B cell (primary cell): ENCODE measurements around the gene NUCKS1. TPM values are rescaled to one million over a fixed set of nuclear protein-coding genes. Genes with fewer than 3 reads are reported as not detected.

Source experiments
- ATAC-seq: fragments of 200-7000 bp; cut with Tn5 transposase; one replicate; pipeline ENCODE4 v1.10.0; 2021; ENCODE audit warnings: low read depth, mild to moderate bottlenecking, moderate number of reproducible peaks, moderate library complexity
- CTCF ChIA-PET: fragments of 350-600 bp; sonication (Branson Sonifier 250); formaldehyde crosslinking; loops from one replicate; lab custom pipeline; 2021; ENCODE audit warnings: antibody characterized with exemption, inconsistent platforms; lab: Charles Lee
- POLR2A ChIA-PET: fragments of 350-600 bp; sonication (Branson Sonifier 250); formaldehyde crosslinking; loops from one replicate; lab custom pipeline; 2021; ENCODE audit warnings: antibody characterized with exemption; lab: Charles Lee
- DNase-seq: peaks from one replicate; pipeline ENCODE4 v3.0.0; 2013
- H2AFZ ChIP-seq: 2 replicates; pipeline ENCODE4 v1.6.1; 2012; ENCODE audit warnings: mild to moderate bottlenecking, low read depth, low read length; ENCODE audit not compliant: insufficient read depth, poor library complexity, severe bottlenecking
- H3K27ac ChIP-seq, 2 donors: 1 replicate in 1 of 2; 2 replicates in 1 of 2; pipeline ENCODE4 v1.5.1; 2012 to 2013; ENCODE audit warnings: low read length in 2 of 2, mild to moderate bottlenecking in 2 of 2, moderate library complexity in 1 of 2
- H3K27me3 ChIP-seq, 4 experiments: fragments of 200-600 bp in 1 of 4; sonication (generic) in 1 of 4; replicated peaks in 1 of 4; 1 replicate in 2 of 4; 2 replicates in 2 of 4; pipeline versions ENCODE4 v1.6.1 to v1.7.0; 2013 to 2016; ENCODE audit warnings: low read length in 3 of 4, mild to moderate bottlenecking in 2 of 4, mixed read lengths in 1 of 4, moderate library complexity in 1 of 4; ENCODE audit not compliant: insufficient read depth in 4 of 4, control insufficient read depth in 3 of 4; ENCODE audit errors: control extremely low read depth in 1 of 4
- H3K36me3 ChIP-seq, 2 experiments: replicated peaks in 1 of 2; 1 replicate in 1 of 2; 2 replicates in 1 of 2; pipeline versions ENCODE4 v1.6.1 to v1.7.1; 2013; ENCODE audit warnings: low read length in 1 of 2; ENCODE audit not compliant: insufficient read depth in 2 of 2, control insufficient read depth in 1 of 2; ENCODE audit errors: control extremely low read depth in 1 of 2, extremely low read depth in 1 of 2
- H3K4me1 ChIP-seq, 2 donors: fragments of 200-600 bp in 1 of 2; sonication (generic) in 1 of 2; 1 replicate in 1 of 2; 2 replicates in 1 of 2; pipeline versions ENCODE4 v1.5.1 to v1.6.1; 2013 to 2017; ENCODE audit warnings: low read length in 2 of 2; ENCODE audit not compliant: control insufficient read depth in 2 of 2, insufficient read depth in 2 of 2
- H3K4me2 ChIP-seq: replicated peaks from 2 replicates; pipeline ENCODE3; 2012; ENCODE audit warnings: mild to moderate bottlenecking, low read depth, low read length; ENCODE audit not compliant: poor library complexity, severe bottlenecking
- H3K4me3 ChIP-seq, 5 experiments: fragments of 200-600 bp in 1 of 5; sonication (generic) in 1 of 5; 1 replicate in 3 of 5; 2 replicates in 2 of 5; pipeline versions ENCODE4 v1.5.1 to v1.7.0; 2011 to 2016; ENCODE audit warnings: low read length in 4 of 5, mild to moderate bottlenecking in 4 of 5, low read depth in 2 of 5, control low read depth in 1 of 5, moderate library complexity in 1 of 5; ENCODE audit not compliant: insufficient read depth in 1 of 5; ENCODE audit errors: control extremely low read depth in 1 of 5, extremely low read depth in 1 of 5
- H3K79me2 ChIP-seq: fragments of 200-600 bp; sonication (generic); one replicate; pipeline ENCODE4 v1.6.0; 2016; ENCODE audit warnings: low read length; ENCODE audit not compliant: control insufficient read depth, insufficient read depth
- H3K9ac ChIP-seq: fragments of 200-600 bp; sonication (generic); 2 replicates; pipeline ENCODE4 v1.6.1; 2017; ENCODE audit warnings: mild to moderate bottlenecking, low read length, moderate library complexity
- H3K9me3 ChIP-seq, 3 donors: one replicate each; pipeline versions ENCODE4 v1.6.1 to v1.7.1; 2013; ENCODE audit warnings: low read length in 2 of 3; ENCODE audit not compliant: control insufficient read depth in 2 of 3, insufficient read depth in 1 of 3; ENCODE audit errors: control extremely low read depth in 1 of 3
- H4K20me1 ChIP-seq: 2 replicates; pipeline ENCODE4 v1.6.0; 2012; ENCODE audit warnings: mild to moderate bottlenecking, low read length; ENCODE audit not compliant: insufficient read depth, control insufficient read depth, poor library complexity, severe bottlenecking
- H3K27ac Mint-ChIP-seq: one replicate; pipeline ENCODE4 v1.8.0; 2021; ENCODE audit warnings: mixed read lengths
- H3K27me3 Mint-ChIP-seq: one replicate; pipeline ENCODE4 v1.8.0; 2021; ENCODE audit warnings: mixed read lengths
- H3K4me1 Mint-ChIP-seq: one replicate; pipeline ENCODE4 v1.8.0; 2021; ENCODE audit warnings: mixed read lengths
- H3K4me3 Mint-ChIP-seq: one replicate; pipeline ENCODE4 v1.8.0; 2021; ENCODE audit warnings: mixed read lengths
- H3K9me3 Mint-ChIP-seq: one replicate; pipeline ENCODE4 v1.8.0; 2022; ENCODE audit warnings: mixed read lengths; ENCODE audit not compliant: insufficient read depth
- EZH2 ChIP-seq: IDR thresholded peaks from 2 replicates; pipeline ENCODE4 v1.6.1; 2012; ENCODE audit warnings: borderline replicate concordance, low read depth, mild to moderate bottlenecking, moderate library complexity, low read length; ENCODE audit not compliant: insufficient read depth, poor library complexity, severe bottlenecking
- WGBS: methylation state at CpG from one replicate; pipeline ENCODE4 v1.1.5; 2013; ENCODE audit warnings: missing lambda C conversion rate; ENCODE audit not compliant: insufficient coverage; 5-methylcytosine and 5-hydroxymethylcytosine counted together
- intact Hi-C: fragments of 100-400 bp; cut with micrococcal nuclease; formaldehyde crosslinking; loops from one replicate; pipeline ENCODE4 v1.10.0; 2022
- polyA plus RNA-seq: library from polyadenylated mRNA; depleted of rRNA; stranded (reverse); fragments of >200 nt; gene quantifications from 2 replicates; pipeline ENCODE4 v1.2.3, GENCODE V29; 2012
- total RNA-seq, 2 donors: library from RNA; stranded (reverse); fragments of 120-200 nt in 1 of 2; gene quantifications; 1 replicate in 1 of 2; 2 replicates in 1 of 2; pipeline versions ENCODE4 v1.2.3 to v1.2.4, GENCODE V29; 2013 to 2022
- TF ChIP-seq, protein P1 (sequence below): fragments of 200-600 bp; IDR thresholded peaks from one replicate; pipeline ENCODE4 v1.8.0; 2022; ENCODE audit warnings: antibody characterized with exemption, mild to moderate bottlenecking

NUCKS1 gene
- total and polyA plus RNA-seq, 2 donors (not counting 1 experiment from before 2014, with no cell fraction given), result 6.5 to 90.1 TPM

DNA sequence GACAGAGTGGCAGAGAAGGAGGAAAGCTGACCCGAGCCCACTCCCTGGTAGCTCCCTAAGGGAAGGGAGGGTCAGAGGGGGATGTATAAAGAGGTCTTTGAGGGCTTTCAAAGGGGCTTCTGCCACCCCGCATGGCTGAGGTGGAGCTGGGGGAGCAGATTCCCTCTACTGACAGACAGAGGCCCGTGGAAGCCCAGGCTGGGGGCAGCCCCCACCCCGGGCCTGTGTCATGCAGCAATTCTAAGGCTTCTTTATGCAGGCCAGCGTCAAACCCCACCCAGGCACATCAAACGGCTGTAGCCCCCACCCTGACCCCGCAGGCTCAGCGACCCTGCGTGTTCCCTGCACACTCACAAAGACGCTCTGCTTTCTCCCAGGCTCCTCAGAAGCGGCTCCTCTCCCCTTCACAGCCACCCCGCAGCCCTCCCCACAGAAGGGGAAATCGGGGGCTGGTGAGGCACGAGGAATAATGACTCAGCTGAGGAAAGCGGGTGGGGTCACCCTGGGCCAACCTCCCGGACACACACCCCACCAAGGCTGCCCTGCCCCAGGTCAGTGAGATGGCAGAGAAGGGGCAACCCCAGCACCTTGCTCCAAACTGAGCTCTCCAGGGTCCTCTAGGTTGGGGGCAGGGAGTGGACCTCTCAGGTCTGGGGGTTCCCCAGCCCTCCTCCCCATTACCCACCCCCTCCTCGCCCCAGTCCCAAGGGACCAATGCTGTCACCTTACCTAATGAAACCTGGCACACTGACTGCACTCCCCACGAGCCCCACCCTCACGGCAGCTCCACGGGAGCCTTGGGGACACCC, 80.4 kb downstream of the NUCKS1 start:
- Mint-ChIP-seq H3K9me3 (no peaks in the 10 kb centered on the region), H3K27ac (peak overlapping the region; percentile 88), H3K4me1 (peaks cover 74% of the 10 kb centered on the region), H3K4me3 (peak overlapping the region; percentile 74), H3K27me3 (no peaks in the 10 kb centered on the region)
- no peaks in the 10 kb centered on the region for H3K9me3 ChIP-seq
- peak overlapping the region; percentile 83 for H3K4me2 ChIP-seq
- TF ChIP-seq EZH2, result no peak
- TF ChIP-seq, protein P1, sequence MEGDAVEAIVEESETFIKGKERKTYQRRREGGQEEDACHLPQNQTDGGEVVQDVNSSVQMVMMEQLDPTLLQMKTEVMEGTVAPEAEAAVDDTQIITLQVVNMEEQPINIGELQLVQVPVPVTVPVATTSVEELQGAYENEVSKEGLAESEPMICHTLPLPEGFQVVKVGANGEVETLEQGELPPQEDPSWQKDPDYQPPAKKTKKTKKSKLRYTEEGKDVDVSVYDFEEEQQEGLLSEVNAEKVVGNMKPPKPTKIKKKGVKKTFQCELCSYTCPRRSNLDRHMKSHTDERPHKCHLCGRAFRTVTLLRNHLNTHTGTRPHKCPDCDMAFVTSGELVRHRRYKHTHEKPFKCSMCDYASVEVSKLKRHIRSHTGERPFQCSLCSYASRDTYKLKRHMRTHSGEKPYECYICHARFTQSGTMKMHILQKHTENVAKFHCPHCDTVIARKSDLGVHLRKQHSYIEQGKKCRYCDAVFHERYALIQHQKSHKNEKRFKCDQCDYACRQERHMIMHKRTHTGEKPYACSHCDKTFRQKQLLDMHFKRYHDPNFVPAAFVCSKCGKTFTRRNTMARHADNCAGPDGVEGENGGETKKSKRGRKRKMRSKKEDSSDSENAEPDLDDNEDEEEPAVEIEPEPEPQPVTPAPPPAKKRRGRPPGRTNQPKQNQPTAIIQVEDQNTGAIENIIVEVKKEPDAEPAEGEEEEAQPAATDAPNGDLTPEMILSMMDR, result no peak
- 9% methylated on average over 14 of the region's 20 CpGs for WGBS
- H3K79me2 ChIP-seq, result peaks cover 58% of the 10 kb centered on the region
- no peaks in the 10 kb centered on the region for H4K20me1 ChIP-seq
- H3K27ac ChIP-seq, result peak overlapping the region; percentile 89 to 93
- ATAC-seq (peak; percentile 50), DNase-seq (peak; percentile 78)
- H3K27me3 ChIP-seq, result no peaks in the 10 kb centered on the region
- H3K9ac ChIP-seq, result peak overlapping the region; percentile 54
- ChIA-PET POLR2A (interaction anchor here (0.8 to 1.7 kb wide), 4 partner anchors 11 to 105 kb away, joined by 3 to 9 read pairs (median 4); partner anchors contain the start of genes RAB29 and SLC45A3), CTCF (interaction anchor here (1.0 to 23.2 kb wide), 10 partner anchors 9 to 308 kb away, joined by 3 to 943 read pairs (median 8); partner anchors contain the start of genes ELK4 and SLC45A3)
- H2AFZ ChIP-seq, result peak overlapping the region; percentile 32
- intact Hi-C loops, result loop anchor here (1.0 to 2.0 kb wide), 4 partner anchors 10 to 79 kb away; no protein-coding TSS in a partner anchor
- peaks cover 80 to 86% of the 10 kb centered on the region in 2 donors for H3K4me1 ChIP-seq
- H3K4me3 ChIP-seq, result peak overlapping the region in 4 of 5 experiments; percentile 4 to 47 (median 36)
- no peaks in the 10 kb centered on the region for H3K36me3 ChIP-seq
